Lower leg skin (tissue), 4 donors: ENCODE data around the gene ZNF280B. TPM values are rescaled to one million over a fixed set of nuclear protein-coding genes. Genes with fewer than 3 reads are reported as not detected.

Source experiments
- DNase-seq, 2 donors: peaks; one replicate each; pipeline ENCODE4 v3.0.0-alpha.2; 2019; ENCODE audit warnings: low spot score in 2 of 2
- H3K4me3 ChIP-seq: fragments of 200-600 bp; sonication (generic); 2 replicates; pipeline ENCODE4 v1.5.1; 2017; ENCODE audit warnings: mild to moderate bottlenecking, low read depth; ENCODE audit not compliant: poor library complexity, severe bottlenecking
- CTCF ChIP-seq, 3 donors: fragments of 450-650 bp; IDR thresholded peaks; one replicate each; pipeline ENCODE4 v1.5.1; 2016; ENCODE audit warnings: antibody characterized with exemption in 3 of 3, mild to moderate bottlenecking in 3 of 3, moderate library complexity in 2 of 3
- POLR2A ChIP-seq, 2 donors: fragments of 450-650 bp; IDR thresholded peaks; one replicate each; pipeline ENCODE4 v1.6.1; 2016 to 2017; ENCODE audit warnings: antibody characterized with exemption in 2 of 2, mild to moderate bottlenecking in 1 of 2, moderate library complexity in 1 of 2
- WGBS, 2 donors: methylation state at CpG; one replicate each; pipeline ENCODE4 v1.1.5; 2018; 5-methylcytosine and 5-hydroxymethylcytosine counted together
- intact Hi-C: fragments of 100-400 bp; cut with DNase I; formaldehyde crosslinking; loops from one replicate; pipeline ENCODE4 v1.15.0; 2023; ENCODE audit warnings: low total_unique reads
- total RNA-seq, 4 donors: library from RNA; depleted of rRNA; stranded (reverse); fragments of >200 nt; gene quantifications; one replicate each; pipeline ENCODE4 v1.1.0, GENCODE V29; 2016

ZNF280B gene
- total RNA-seq, 4 donors from 2014 or later, result 0.08 to 0.32 (median 0.24) TPM

GRCh38 chr22:22440188-22440587 lies 68.4 kb downstream of the ZNF280B start:
- H3K4me3 ChIP-seq, result no peak overlapping the region
- 100% methylated on average over 1 of the region's 1 CpG for WGBS, 2 donors
- TF ChIP-seq POLR2A (IDR thresholded peaks at IDR 0.05) (no peak), CTCF (IDR thresholded peaks at IDR 0.05) (no peak)
- intact Hi-C loops, result no loop called here
- no peak for DNase-seq

Other genes with a start within 250 kb of the ZNF280B start
- under 1 TPM in 1 of 4 donors, not detected in 3; 0.32 TPM for gene ZNF280A, start 11.5 kb upstream of the ZNF280B start, total RNA-seq
- gene PRAME, start 50.5 kb upstream of the ZNF280B start, total RNA-seq, result not detected
- gene GGTLC2, start 135.9 kb upstream of the ZNF280B start, total RNA-seq, result not detected